ENCODE results near the gene GPR151.

Gene GPR151

GRCh38 chr5:146553446-146553845 lies 37.5 kb upstream of the GPR151 start:
- H3K27me3 ChIP-seq = no peaks in the 10 kb centered on the region
- H3K4me3 ChIP-seq = no peak overlapping the region
- TF ChIP-seq CTCF (IDR thresholded peaks at IDR 0.05) = no peak
- H3K36me3 ChIP-seq = no peaks in the 10 kb centered on the region
- DNase-seq = no peak
- H3K4me1 ChIP-seq = no peaks in the 10 kb centered on the region
- intact Hi-C loops (cut with DNase I; ENCODE audit: low total_unique reads) = no loop called here
- no peaks in the 10 kb centered on the region for H3K9me3 ChIP-seq
- no peak overlapping the region for H3K27ac ChIP-seq

- no peaks in the 10 kb centered on the region for H3K4me1 ChIP-seq
- no peak overlapping the region for H3K27ac ChIP-seq
- DNase-seq = no peak
- no peaks in the 10 kb centered on the region for H3K9me3 ChIP-seq
- no peaks in the 10 kb centered on the region for H3K27me3 ChIP-seq
- H3K36me3 ChIP-seq = no peaks in the 10 kb centered on the region
- no peak for TF ChIP-seq CTCF (IDR thresholded peaks at IDR 0.05)
- H3K4me3 ChIP-seq = no peak overlapping the region
- intact Hi-C loops (cut with DNase I; ENCODE audit: low total_unique reads) = loop anchor here (2.0 kb wide), 1 partner anchor 415 kb away; no protein-coding TSS in a partner anchor
Observed at GRCh38 chr5:146549615-146550014, 33.6 kb upstream of the GPR151 start.

- intact Hi-C loops (cut with DNase I; ENCODE audit: low total_unique reads) = loop anchor here (2.0 kb wide), 1 partner anchor 416 kb away; no protein-coding TSS in a partner anchor
- no peaks in the 10 kb centered on the region for H3K4me1 ChIP-seq
- H3K27ac ChIP-seq = no peak overlapping the region
- no peak for DNase-seq
- H3K9me3 ChIP-seq = no peaks in the 10 kb centered on the region
- H3K27me3 ChIP-seq = no peaks in the 10 kb centered on the region
- TF ChIP-seq CTCF (IDR thresholded peaks at IDR 0.05) = no peak
- no peak overlapping the region for H3K4me3 ChIP-seq
- no peaks in the 10 kb centered on the region for H3K36me3 ChIP-seq
Observed at GRCh38 chr5:146548781-146549449, 32.9 kb upstream of the GPR151 start.

- Histone ChIP-seq H3K36me3 (no peaks in the 10 kb centered on the region), H3K4me1 (peaks cover 0 to 6% (median 2%) of the 10 kb centered on the region in 4 donors), H3K27me3 (no peaks in the 10 kb centered on the region), H3K27ac (no peak overlapping the region), H3K4me3 (no peak overlapping the region), H3K9me3 (no peaks in the 10 kb centered on the region)
- no peak for TF ChIP-seq CTCF (IDR thresholded peaks at IDR 0.05)
- intact Hi-C loops (cut with DNase I; ENCODE audit: low total_unique reads) = no loop called here
- no peak for DNase-seq
Observed at GRCh38 chr5:146544232-146544631, 28.2 kb upstream of the GPR151 start.

- intact Hi-C loops (cut with DNase I; ENCODE audit: low total_unique reads) = loop anchor here (2.0 kb wide), 1 partner anchor 425 kb away; no protein-coding TSS in a partner anchor
- H3K4me3 ChIP-seq = no peak overlapping the region
- TF ChIP-seq CTCF (IDR thresholded peaks at IDR 0.05) = peak; percentile 80 to 87
- peaks cover 0 to 6% (median 2%) of the 10 kb centered on the region in 4 donors for H3K4me1 ChIP-seq
- H3K27me3 ChIP-seq = no peaks in the 10 kb centered on the region
- no peaks in the 10 kb centered on the region for H3K9me3 ChIP-seq
- H3K27ac ChIP-seq = no peak overlapping the region
- DNase-seq = peak; percentile 67 to 83
- H3K36me3 ChIP-seq = no peaks in the 10 kb centered on the region
Observed at GRCh38 chr5:146541958-146542849, 26.2 kb upstream of the GPR151 start.
